Measurements from ENCODE around the gene RNF157.

The RNF157 gene

GRCh38 chr17:76157759-76158158 is 82.5 kb downstream of the RNF157 start:
- DNase-seq (ENCODE audit: low read depth in 2 of 2): no peak

GRCh38 chr17:76156662-76156991 is 83.7 kb downstream of the RNF157 start:
- DNase-seq (ENCODE audit: low read depth in 2 of 2): no peak

- DNase-seq (ENCODE audit: low read depth in 2 of 2): no peak
These were observed 84.2 kb downstream of the RNF157 start for GRCh38 chr17:76155988-76156661.

GRCh38 chr17:76154936-76155845 is 85.1 kb downstream of the RNF157 start:
- no peak for DNase-seq (ENCODE audit: low read depth in 2 of 2)

- DNase-seq (ENCODE audit: low read depth in 2 of 2): no peak
These were observed 86.0 kb downstream of the RNF157 start for GRCh38 chr17:76154292-76154691.

- no peak for DNase-seq (ENCODE audit: low read depth in 2 of 2)
These were observed 86.7 kb downstream of the RNF157 start for GRCh38 chr17:76153640-76154039.

- no peak for DNase-seq (ENCODE audit: low read depth in 2 of 2)
These were observed 87.1 kb downstream of the RNF157 start for GRCh38 chr17:76153202-76153601.

GRCh38 chr17:76152591-76152990 is 87.7 kb downstream of the RNF157 start:
- no peak for DNase-seq (ENCODE audit: low read depth in 2 of 2)

- DNase-seq (ENCODE audit: low read depth in 2 of 2): no peak
These were observed 88.3 kb downstream of the RNF157 start for GRCh38 chr17:76151896-76152454.

GRCh38 chr17:76150712-76151622 is 89.3 kb downstream of the RNF157 start:
- DNase-seq (ENCODE audit: low read depth in 2 of 2): no peak

GRCh38 chr17:76149214-76149613 is 91.1 kb downstream of the RNF157 start:
- no peak for DNase-seq (ENCODE audit: low read depth in 2 of 2)

GRCh38 chr17:76148015-76148326 is 92.3 kb downstream of the RNF157 start:
- no peak for DNase-seq (ENCODE audit: low read depth in 2 of 2)

GRCh38 chr17:76147211-76148014 is 92.9 kb downstream of the RNF157 start:
- no peak for DNase-seq (ENCODE audit: low read depth in 2 of 2)

GRCh38 chr17:76146053-76146851 is 94.0 kb downstream of the RNF157 start:
- no peak for DNase-seq (ENCODE audit: low read depth in 2 of 2)

GRCh38 chr17:76145231-76146052 is 94.9 kb downstream of the RNF157 start:
- peak; percentile 36 for DNase-seq (ENCODE audit: low read depth in 2 of 2)

- no peak for DNase-seq (ENCODE audit: low read depth in 2 of 2)
These were observed 97.7 kb downstream of the RNF157 start for GRCh38 chr17:76142585-76143041.

- no peak for DNase-seq (ENCODE audit: low read depth in 2 of 2)
These were observed 98.2 kb downstream of the RNF157 start for GRCh38 chr17:76142039-76142584.

- DNase-seq (ENCODE audit: low read depth in 2 of 2): peak; percentile 79 to 81
These were observed 98.9 kb downstream of the RNF157 start, which contains the start of gene FOXJ1 for GRCh38 chr17:76141212-76142038. Gene FOXJ1, minus strand, starts transcription at chr17:76141245. Its CDS starts 850 bp downstream, at chr17:76140395.

Measured in stimulated activated CD4-positive, alpha-beta T cell treated with anti-CD3 and anti-CD28 coated beads, Interleukin-1b, Interleukin-23, amount 100 ng/mL, for 4 hours (primary cell).